DMS53 treated with DMSO at 0.1 percent for 48 hours (cell line): Measurements from ENCODE around the gene SRGAP1.

Experiments used
- DNase-seq: peaks from one replicate; lab custom pipeline; 2025; ENCODE audit not compliant: unreplicated experiment; lab: John Stamatoyannopoulos, UW

SRGAP1 gene

GRCh38 chr12:63900922-63901793 lies 56.7 kb downstream of the SRGAP1 start:
- DNase-seq, result peak; percentile 75

DNA sequence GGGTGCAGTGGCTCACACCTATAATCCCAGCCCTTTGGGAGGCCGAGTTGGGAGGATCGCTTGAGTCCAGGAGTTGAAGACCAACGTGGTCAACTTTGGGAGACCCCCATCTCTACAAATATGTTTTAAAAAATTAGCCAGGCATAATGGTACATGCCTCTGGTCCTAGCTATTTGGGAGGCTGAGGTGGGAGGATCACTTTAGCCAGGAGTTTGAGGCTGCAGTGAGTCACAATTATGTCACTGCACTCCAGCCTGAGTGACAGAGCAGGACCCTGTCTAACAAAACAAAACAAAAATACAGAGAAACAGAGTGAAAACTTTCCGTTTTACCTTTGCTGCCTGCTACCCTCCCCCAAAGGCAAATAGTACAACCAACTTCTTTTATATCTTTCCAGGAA lies 60.2 kb downstream of the SRGAP1 start:
- no peak for DNase-seq

DNA sequence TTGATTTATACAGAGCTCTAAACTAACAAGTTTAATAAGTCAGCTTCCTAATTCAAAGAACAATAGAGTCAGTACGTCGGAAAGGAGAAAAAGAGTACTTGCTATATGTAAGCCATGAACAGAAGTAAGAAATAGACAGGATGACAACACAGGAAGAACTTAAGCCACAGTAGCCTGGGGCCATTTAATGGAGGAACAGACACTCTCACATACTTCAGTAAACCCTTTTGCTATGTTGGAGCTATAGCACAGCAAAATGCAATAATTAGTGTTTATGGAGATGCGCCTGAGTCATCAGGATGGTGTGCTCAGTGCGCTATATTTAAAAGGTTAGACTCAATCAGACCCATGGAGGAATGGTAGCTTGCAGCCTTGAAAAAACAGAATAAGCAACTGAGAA lies 61.0 kb downstream of the SRGAP1 start:
- DNase-seq, result no peak

DNA sequence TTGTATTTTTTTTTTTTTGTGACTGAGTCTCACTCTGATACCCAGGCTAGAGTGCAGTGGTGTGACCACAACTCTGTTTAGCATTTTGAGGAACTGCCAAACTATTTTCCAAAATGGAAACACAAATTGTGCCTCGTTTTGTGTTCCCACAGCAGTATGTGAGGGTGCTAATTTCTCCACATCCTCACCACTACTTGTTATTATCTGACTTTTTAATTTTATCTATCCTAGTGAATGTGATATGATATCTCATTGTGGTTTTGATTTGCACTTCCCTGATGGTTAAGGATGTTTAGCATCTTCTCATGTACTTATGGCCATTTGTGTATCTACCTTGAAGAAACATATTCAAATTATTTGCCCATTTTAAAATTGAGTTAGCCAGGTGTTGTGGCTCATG lies 62.4 kb downstream of the SRGAP1 start:
- no peak for DNase-seq

DNA sequence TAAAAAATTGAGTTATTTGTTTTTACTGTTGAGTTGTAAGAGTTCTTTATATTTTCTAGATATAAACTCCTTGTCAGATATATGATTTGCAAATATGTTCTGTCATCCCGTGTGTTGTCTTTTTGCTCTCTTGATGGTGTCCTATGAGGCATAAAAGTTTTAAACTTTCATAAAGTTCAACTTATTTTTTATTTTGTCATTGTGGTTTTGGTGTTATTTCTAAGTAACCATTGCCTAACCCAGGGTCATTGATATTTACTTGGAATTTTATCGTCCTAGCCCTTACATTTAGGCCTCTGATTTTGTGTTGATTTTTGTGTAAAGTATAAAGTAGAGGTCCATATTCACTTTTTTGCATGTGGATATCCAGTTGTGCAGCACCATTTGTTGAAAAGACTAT lies 63.1 kb downstream of the SRGAP1 start:
- DNase-seq, result no peak

- no peak for DNase-seq
Measured at GRCh38 chr12:63909746-63910145, 65.2 kb downstream of the SRGAP1 start.

- DNase-seq, result no peak
Measured at GRCh38 chr12:63911341-63911740, 66.8 kb downstream of the SRGAP1 start.

DNA sequence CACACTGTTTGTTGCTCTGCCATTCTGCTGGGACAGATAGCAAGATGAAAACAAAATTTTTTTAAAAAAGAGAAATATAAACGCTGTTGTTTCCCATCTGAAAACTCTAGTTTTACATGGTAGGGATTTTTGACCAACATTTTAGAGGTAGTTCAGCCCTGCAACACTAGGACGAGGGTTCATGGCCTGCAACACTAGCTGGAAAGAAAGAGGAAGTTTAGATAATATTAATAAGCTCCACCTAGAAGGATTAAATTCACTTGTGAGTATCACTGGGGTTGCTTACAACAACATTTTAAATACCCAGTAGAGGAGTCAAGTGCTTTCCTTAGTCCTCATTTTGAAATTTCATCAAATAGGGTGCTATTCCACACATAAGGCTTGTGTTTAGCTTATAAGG lies 68.2 kb downstream of the SRGAP1 start:
- DNase-seq, result no peak

- DNase-seq, result no peak
Measured at GRCh38 chr12:63913929-63914328, 69.4 kb downstream of the SRGAP1 start.

DNA sequence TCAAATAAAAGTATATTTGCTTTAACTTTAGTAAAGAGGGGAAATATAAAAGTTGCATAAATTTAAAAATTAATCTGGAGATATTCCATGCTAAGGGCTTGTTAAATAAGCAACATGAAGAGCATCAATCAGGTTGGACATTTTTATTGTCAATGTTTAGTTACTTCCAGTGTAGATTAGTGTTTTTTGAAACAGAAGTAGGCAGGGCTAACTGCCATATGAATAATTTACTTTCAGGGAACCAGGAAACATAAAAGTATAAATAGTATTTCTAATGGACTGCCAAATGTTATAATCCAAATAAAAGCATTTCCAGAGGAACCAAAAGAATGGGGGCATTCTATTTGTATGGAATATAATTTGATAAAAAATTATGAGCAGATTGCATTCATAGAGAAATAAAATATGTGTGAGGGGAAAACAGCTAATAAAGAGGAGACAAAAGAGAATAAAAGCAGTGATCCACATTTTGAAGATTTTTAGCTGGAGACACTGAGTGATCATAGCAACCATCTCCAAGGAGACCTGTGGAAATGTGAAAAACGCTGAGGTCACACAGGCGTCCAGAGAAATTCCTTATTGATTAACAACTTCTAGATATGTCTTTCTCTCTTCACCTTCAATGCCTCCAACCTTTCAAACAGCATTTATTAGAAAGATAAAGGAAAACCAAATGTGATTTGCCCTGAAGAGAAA lies 70.8 kb downstream of the SRGAP1 start:
- no peak for DNase-seq

DNA sequence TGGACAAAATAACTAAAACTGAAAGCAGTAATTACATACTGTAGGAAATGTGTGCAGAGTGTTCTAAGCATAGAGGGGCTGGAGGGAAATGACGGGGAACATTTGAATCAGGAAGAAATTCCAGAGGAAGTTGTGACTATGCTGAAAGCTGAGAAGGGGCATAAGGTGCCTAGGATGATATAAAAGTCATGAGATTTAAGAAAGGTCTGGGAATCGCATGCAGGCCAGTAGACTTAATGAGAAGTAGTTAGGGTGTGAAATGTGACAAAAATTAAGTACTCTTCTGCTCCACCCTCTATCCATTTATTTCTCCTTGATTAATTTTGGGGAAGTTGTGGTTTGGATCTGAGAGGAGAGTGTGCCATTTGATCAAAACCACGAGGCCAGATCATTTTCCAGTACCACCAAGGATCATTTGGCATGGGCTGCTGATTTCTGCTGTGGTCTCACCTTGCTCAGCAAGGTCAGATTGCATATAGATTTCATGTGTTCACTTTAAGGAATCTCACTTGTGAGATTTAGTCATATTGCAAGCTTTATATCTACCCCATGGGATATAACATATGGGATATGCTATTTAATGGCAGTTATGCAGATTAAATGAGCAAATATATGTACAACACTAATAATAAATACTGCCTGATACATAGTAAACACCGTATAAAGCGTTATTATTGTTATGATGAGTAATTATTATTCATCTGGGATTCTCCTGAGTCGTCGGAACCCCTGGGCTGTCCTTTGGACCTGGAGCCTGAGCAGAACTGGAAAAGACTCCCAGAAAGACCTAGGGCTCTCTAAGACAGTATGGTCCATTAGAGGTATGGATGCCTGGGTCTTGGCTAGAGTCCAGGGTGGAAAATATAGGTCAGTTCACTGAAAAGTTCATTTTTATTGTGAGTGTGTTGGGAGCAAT lies 72.3 kb downstream of the SRGAP1 start:
- DNase-seq, result no peak

DNA sequence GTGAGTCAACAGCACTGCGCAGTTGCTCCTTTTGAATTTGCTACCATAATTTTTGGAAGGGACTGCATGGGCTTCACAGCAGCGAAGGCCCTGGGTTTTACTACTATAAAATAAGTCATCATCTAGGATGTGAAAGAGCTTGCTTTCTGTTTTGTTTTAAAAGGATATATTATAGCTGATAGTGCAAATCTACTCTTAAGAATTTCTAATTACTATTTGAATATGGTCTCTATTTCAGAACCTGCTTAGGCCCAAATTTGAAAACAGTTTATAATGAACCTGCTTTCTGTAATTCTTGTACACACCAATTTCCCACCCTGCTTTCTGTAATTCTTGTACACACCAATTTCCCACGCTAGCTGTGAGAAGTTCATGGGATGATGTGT lies 73.0 kb downstream of the SRGAP1 start:
- DNase-seq, result no peak

DNA sequence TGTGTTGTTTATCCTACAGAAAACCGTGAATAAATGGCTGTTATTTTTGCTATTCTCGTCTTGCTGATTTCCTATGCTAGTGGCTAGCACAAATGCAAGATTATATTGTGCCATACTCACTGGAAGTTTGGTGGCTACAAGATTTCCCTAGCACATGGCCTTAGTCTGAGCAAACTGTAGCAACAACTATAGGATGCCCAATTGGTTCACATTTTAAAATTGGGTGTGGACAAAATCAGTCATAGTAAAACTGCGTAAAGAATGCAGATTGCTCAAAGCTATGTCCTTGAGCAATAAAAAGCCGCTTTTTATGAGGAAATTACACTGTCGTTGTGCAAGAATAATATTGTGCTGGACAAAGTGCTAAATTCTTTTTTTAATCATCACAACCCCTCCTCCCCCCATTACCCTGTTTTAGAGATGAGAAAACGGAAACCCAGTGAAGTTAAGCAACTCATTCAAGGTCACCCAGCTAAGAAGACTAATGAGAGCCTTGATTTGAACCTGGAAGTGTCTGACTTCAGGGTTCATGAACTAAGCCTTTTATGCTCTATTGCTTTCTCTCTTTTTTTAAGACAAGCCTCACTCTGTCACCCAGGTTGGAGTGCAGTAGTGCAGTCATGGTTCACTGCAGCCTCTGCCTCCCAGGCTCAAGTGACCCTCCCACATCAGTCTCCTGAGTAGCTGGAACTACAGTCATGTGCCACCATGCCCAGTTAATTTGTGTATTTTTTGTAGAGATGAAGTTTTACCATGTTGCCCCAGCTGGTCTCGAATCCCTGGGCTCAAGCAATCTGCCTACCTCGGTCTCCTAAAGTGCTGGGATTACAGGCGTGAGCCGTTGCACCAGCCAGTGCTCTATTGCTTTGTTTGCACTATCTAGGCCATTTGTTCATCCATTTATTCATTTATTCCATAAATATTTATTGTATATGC lies 73.6 kb downstream of the SRGAP1 start:
- DNase-seq, result peak; percentile 60

DNA sequence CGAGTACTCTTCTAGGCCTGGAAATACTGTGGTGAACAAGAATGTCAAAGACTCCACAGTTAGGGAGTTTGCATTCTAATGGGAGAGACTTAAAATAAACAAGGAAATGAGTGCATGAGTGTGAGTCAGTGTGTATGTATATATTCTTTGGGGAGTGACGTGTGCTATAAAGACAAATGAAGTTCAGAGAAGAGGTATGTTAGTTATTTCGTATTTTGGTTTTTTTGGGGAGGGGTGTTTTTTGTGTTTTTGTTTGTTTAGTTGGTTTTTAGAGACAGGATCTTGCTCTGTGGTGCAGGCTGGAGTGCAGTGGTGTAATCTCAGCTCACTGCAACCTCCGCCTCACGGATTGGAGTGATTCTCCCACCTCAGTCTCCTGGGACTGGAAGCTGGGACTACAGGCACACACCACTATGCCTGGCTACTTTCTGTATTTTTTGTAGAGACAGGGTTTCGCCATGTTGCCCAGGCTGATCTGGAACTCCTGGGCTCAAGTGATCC lies 74.3 kb downstream of the SRGAP1 start:
- peak; percentile 71 for DNase-seq

- no peak for DNase-seq
Measured at GRCh38 chr12:63919756-63920155, 75.3 kb downstream of the SRGAP1 start.

- no peak for DNase-seq
Measured at GRCh38 chr12:63921157-63921556, 76.7 kb downstream of the SRGAP1 start.

GRCh38 chr12:63922474-63922873 lies 78.0 kb downstream of the SRGAP1 start:
- DNase-seq, result no peak

DNA sequence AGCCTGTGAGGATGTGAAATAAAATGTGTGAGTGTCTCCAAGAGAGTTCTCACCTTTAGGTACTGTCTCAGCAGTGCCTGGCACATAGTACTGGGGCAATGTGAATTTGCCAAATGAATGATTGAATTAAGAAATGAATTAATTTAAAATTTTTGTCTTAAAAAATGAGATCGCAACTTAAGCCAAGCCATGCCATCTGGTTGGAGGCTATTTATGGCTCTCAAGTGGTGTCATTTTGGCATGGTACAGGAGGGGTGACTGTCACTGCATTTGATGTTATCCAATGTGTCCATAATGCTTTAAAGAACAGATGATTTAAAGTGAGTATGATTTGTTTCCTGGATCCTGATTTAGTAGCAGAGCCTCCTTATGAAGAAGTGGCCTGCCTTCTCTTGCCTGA lies 80.3 kb downstream of the SRGAP1 start:
- DNase-seq, result no peak

DNA sequence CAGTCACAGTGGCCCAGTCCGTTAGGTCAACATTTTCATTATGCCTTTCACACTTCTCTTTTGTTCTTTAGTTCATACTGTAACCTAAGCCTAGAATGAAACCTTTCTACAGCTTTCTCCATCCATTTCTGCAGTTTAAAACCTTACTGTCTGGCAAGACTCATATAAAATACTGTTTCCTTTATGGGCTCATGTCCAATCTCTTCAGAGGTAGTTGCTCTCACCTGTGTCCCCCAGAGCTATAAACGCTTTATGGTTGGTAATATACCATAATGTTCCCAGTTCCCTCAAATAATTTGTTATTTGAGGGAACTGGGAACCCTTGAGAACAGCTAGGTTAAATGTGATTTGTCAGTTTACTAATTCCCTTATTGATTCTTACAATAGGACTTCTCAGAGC lies 83.0 kb downstream of the SRGAP1 start:
- DNase-seq, result no peak

- no peak for DNase-seq
Measured at GRCh38 chr12:63928305-63928704, 83.8 kb downstream of the SRGAP1 start.
